Brain microvascular endothelial cell (primary cell): Measurements from ENCODE around the gene IRF1.
A peak's percentile ranks its signal among the peaks of the same experiment; 100 is the strongest.
"Not testable (repeated sequence)": the region's sequence is repeated elsewhere in the genome, so short reads cannot be mapped to it uniquely, and the experiment has no call there.

ENCODE experiments used
- DNase-seq: peaks from one replicate; pipeline ENCODE4 v3.0.0-alpha.2; 2020
- H3K27ac ChIP-seq: fragments of 250-450 bp; sonication (Bioruptor Pico); 2 replicates; pipeline ENCODE4 v1.5.1; 2020; ENCODE audit warnings: mild to moderate bottlenecking, moderate library complexity
- H3K27me3 ChIP-seq: fragments of 250-450 bp; sonication (Bioruptor Pico); replicated peaks from 2 replicates; pipeline ENCODE4 v1.5.1; 2020; ENCODE audit warnings: mild to moderate bottlenecking
- H3K36me3 ChIP-seq: fragments of 250-450 bp; sonication (Bioruptor Pico); replicated peaks from 2 replicates; pipeline ENCODE4 v1.5.1; 2020; ENCODE audit warnings: mild to moderate bottlenecking
- H3K4me3 ChIP-seq: 2 replicates; pipeline ENCODE4 v1.5.1; 2011; ENCODE audit warnings: low read depth, mild to moderate bottlenecking, control low read depth, low read length, moderate library complexity
- in situ Hi-C: cut with HindIII; loops from 2 replicates; pipeline ENCODE4 v1.10.0; 2017; ENCODE audit warnings: low sequenced_read_pairs, low pct_ligation_motif_present
- TF ChIP-seq, protein P1 (sequence below): IDR thresholded peaks from 2 replicates; pipeline ENCODE4 v1.5.1; 2011; ENCODE audit warnings: low read depth, mild to moderate bottlenecking, moderate library complexity, low read length, control low read depth, inconsistent platforms; ENCODE audit errors: missing control alignments

IRF1 gene

DNA sequence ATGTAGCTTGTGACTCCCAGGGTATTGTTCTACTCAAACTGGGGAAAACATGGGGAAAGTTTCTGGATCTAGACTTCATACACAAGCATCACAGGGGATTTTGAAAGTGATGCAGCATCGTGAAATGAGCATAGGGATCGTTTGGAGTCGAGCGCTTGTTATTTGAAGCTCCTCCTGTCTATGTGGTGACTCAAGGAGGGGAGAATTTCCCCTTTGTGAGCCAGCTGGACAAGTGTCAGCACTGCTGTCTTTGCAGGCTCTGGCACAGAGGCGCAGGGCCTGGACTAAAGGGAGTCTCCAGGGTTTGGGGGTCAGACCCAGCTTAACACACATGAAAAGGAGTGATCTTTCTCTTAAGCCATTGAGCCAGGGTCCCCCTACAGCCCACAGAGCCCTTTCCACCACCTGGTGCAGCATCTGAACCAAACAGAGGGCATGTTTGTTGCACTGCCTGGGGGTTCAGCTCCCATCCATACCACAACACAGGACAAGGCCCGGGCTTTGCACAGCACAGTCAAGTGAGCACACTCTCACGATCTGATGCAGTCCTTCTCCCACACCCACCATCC is 51.0 kb downstream of the IRF1 start:
- TF ChIP-seq, protein P1, sequence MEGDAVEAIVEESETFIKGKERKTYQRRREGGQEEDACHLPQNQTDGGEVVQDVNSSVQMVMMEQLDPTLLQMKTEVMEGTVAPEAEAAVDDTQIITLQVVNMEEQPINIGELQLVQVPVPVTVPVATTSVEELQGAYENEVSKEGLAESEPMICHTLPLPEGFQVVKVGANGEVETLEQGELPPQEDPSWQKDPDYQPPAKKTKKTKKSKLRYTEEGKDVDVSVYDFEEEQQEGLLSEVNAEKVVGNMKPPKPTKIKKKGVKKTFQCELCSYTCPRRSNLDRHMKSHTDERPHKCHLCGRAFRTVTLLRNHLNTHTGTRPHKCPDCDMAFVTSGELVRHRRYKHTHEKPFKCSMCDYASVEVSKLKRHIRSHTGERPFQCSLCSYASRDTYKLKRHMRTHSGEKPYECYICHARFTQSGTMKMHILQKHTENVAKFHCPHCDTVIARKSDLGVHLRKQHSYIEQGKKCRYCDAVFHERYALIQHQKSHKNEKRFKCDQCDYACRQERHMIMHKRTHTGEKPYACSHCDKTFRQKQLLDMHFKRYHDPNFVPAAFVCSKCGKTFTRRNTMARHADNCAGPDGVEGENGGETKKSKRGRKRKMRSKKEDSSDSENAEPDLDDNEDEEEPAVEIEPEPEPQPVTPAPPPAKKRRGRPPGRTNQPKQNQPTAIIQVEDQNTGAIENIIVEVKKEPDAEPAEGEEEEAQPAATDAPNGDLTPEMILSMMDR = no peak
- Histone ChIP-seq H3K4me3 (no peak overlapping the region), H3K27ac (peak overlapping the region; percentile 77), H3K36me3 (no peaks in the 10 kb centered on the region), H3K27me3 (no peaks in the 10 kb centered on the region)
- in situ Hi-C loops = no loop called here
- DNase-seq = peak; percentile 84

DNA sequence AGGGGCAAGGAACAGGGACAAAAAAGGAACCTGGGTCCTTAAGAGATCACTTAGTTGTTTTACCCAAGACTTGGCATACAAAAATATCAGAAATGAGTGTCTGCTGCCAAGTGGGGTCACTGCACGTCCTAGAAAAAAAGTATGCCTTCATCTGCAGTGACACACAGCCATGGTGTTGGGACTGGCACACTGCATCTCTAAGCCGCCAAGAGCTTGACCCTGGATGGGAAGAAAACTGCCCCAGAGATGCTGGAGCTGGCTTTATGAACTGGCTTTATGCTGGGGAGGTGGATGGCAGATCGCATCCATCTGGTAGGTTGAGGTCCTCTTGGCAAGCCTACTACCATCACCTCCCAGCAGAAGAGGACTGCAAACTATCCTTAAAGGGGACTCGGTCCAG is 51.7 kb downstream of the IRF1 start:
- in situ Hi-C loops = no loop called here
- no peaks in the 10 kb centered on the region for H3K27me3 ChIP-seq
- no peak overlapping the region for H3K4me3 ChIP-seq
- peak overlapping the region; percentile 77 for H3K27ac ChIP-seq
- no peaks in the 10 kb centered on the region for H3K36me3 ChIP-seq
- DNase-seq = no peak
- TF ChIP-seq, protein P1 = no peak

DNA sequence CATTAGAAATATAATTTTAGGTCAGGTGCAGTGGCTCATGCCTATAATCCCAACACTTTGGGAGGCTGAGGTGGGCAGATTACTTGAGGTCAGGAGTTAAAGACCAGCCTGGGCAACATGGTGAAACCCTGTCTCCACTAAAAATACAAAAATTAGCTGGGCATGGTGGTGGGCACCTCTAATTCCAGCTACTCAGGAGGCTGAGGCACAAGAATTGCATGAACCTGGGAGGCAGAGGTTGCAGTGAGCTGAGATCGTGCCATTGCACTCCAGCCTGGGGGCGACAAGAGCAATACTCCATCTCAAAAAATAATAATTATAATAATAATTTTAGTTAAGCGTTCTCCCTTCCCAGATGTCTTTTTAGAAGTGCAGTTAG is 52.3 kb downstream of the IRF1 start:
- H3K4me3 ChIP-seq, H3K27me3 ChIP-seq, DNase-seq, in situ Hi-C loops, H3K36me3 ChIP-seq: not testable (repeated sequence)
- H3K27ac ChIP-seq = peak overlapping the region; percentile 75

DNA sequence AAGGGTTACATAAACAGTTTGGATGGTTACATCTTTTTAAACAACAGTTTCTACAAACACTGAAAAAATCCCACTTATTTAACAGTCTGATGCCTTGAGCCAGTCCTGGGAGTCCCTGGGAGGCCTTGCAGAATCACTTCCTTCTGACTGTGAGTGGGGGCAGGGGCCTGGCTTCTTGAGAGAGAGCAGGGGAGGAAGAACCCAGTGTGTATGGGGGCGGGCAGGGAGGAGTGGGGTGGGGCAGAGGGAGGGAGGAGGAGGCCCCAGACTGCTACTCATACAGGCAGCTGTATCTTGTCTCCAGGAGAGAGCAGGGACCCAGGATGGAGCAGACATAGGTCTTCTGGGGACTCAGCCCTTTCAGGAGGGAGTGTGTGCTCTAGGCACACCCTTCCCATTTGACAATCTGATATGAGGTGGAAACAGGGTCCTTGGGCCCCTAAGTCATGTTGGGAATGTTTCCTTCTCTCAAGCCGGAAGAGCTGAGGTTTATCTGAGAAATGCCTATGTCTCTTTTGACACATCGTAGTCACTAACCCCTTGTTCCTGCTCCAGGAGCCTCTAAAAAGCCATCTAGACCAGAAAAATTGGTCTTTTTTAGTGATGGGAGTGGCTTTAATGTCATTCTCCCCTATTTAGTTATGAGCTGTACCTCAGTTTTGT is 52.8 kb downstream of the IRF1 start:
- in situ Hi-C loops = no loop called here
- peak overlapping the region; percentile 75 for H3K27ac ChIP-seq
- peak; percentile 95 for DNase-seq
- TF ChIP-seq, protein P1 = no peak
- H3K36me3 ChIP-seq = no peaks in the 10 kb centered on the region
- no peak overlapping the region for H3K4me3 ChIP-seq
- no peaks in the 10 kb centered on the region for H3K27me3 ChIP-seq

DNA sequence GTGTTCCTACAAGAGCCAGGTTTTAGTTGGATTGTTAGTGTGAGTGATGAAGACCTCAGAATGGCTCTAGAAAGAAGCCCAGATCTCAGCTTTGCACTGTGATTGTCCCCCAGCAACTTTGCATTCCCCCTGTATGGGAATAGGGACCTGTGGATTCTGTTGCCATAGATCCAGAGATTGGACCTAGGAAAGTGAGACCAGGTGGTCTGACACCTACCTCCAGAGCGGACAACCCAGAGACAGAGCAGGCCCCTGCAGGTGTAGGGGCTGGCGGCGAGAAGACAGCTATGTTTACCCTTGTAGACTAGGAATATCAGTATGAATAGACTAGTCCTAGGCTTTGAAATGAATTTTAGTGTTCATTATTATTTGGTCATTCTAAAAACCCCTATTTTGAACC is 53.6 kb downstream of the IRF1 start:
- H3K27me3 ChIP-seq = no peaks in the 10 kb centered on the region
- no peaks in the 10 kb centered on the region for H3K36me3 ChIP-seq
- H3K4me3 ChIP-seq = no peak overlapping the region
- in situ Hi-C loops = no loop called here
- H3K27ac ChIP-seq = peak overlapping the region; percentile 75
- TF ChIP-seq, protein P1 = no peak
- DNase-seq = no peak

DNA sequence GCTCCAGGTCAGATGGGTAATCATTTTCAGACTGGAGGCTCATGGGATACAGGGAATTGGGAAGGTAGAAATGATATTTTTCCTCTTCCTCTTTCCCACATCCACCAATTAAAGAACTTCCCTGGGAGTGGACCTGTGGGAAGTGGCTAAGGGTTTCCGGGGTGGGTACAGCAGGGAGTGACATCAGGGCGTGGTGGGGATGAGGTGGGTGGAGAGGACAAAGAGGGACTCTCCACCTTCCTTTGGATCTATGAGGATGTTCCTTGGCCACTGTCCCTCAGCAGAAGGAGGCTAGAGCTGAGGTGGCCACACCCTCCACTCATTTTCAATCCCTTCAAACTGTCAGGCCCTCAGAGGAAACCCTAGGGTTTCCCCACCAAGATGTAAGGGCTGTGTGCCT is 54.7 kb downstream of the IRF1 start:
- Histone ChIP-seq H3K27me3 (no peaks in the 10 kb centered on the region), H3K36me3 (no peaks in the 10 kb centered on the region), H3K27ac (no peak overlapping the region), H3K4me3 (no peak overlapping the region)
- DNase-seq = no peak
- in situ Hi-C loops = no loop called here
- TF ChIP-seq, protein P1 = no peak
